Hepatocyte (in vitro differentiated cells): Measurements from ENCODE around the gene VAV2. TPM values are rescaled to one million over a fixed set of nuclear protein-coding genes. Genes with fewer than 3 reads are reported as not detected.
"Not testable (repeated sequence)": the region's sequence is repeated elsewhere in the genome, so short reads cannot be mapped to it uniquely, and the experiment has no call there.

ENCODE experiments used
- DNase-seq: peaks from one replicate; pipeline ENCODE4 v3.0.0-alpha.2; 2016; ENCODE audit warnings: low spot score
- H2AFZ ChIP-seq: fragments of 200-600 bp; sonication (generic); 2 replicates; pipeline ENCODE4 v1.6.0; 2016; ENCODE audit warnings: antibody characterized with exemption, mild to moderate bottlenecking
- H3K27ac ChIP-seq: fragments of 200-600 bp; sonication (generic); 2 replicates; pipeline ENCODE4 v1.5.1; 2016; ENCODE audit warnings: mild to moderate bottlenecking
- H3K27me3 ChIP-seq: fragments of 200-600 bp; sonication (generic); 2 replicates; pipeline ENCODE4 v1.6.1; 2016
- H3K36me3 ChIP-seq: fragments of 200-600 bp; sonication (generic); replicated peaks from 2 replicates; pipeline ENCODE4 v1.5.1; 2016; ENCODE audit warnings: low read depth; ENCODE audit not compliant: insufficient read depth
- H3K4me1 ChIP-seq: fragments of 200-600 bp; sonication (generic); 2 replicates; pipeline ENCODE4 v1.5.1; 2016; ENCODE audit warnings: mild to moderate bottlenecking, moderate library complexity; ENCODE audit not compliant: insufficient read depth
- H3K4me2 ChIP-seq: fragments of 200-600 bp; sonication (generic); 2 replicates; pipeline ENCODE4 v1.6.0; 2016
- H3K4me3 ChIP-seq: fragments of 200-600 bp; sonication (generic); 2 replicates; pipeline ENCODE4 v1.5.1; 2016; ENCODE audit warnings: mild to moderate bottlenecking
- H3K79me2 ChIP-seq: fragments of 200-600 bp; sonication (generic); 2 replicates; pipeline ENCODE4 v1.6.0; 2017; ENCODE audit warnings: mild to moderate bottlenecking
- H3K9me2 ChIP-seq: fragments of 200-600 bp; sonication (generic); replicated peaks from 2 replicates; pipeline ENCODE4 v1.6.0; 2017; ENCODE audit warnings: mild to moderate bottlenecking; ENCODE audit not compliant: insufficient read depth
- H3K9me3 ChIP-seq: fragments of 200-600 bp; sonication (generic); 2 replicates; pipeline ENCODE4 v1.5.1; 2016; ENCODE audit warnings: low read depth, mild to moderate bottlenecking
- H4K20me1 ChIP-seq: fragments of 200-600 bp; sonication (generic); 2 replicates; pipeline ENCODE4 v1.6.0; 2016; ENCODE audit warnings: mild to moderate bottlenecking; ENCODE audit not compliant: insufficient read depth, poor library complexity, severe bottlenecking
- EZH2 ChIP-seq: fragments of 200-600 bp; sonication (generic); IDR thresholded peaks from 2 replicates; pipeline ENCODE4 v1.6.1; 2016; ENCODE audit warnings: antibody characterized with exemption, mild to moderate bottlenecking, borderline replicate concordance
- EZH2phosphoT487 ChIP-seq: fragments of 200-600 bp; sonication (generic); IDR thresholded peaks from one replicate; pipeline ENCODE4 v1.6.1; 2018; ENCODE audit warnings: antibody characterized with exemption, mild to moderate bottlenecking, low read depth, moderate library complexity; ENCODE audit not compliant: unreplicated experiment, severe bottlenecking
- WGBS: methylation state at CpG from one replicate; pipeline ENCODE4 v1.1.6; 2016; ENCODE audit warnings: low lambda C conversion rate; ENCODE audit errors: missing lambda C conversion rate; 5-methylcytosine and 5-hydroxymethylcytosine counted together
- polyA plus RNA-seq: library from polyadenylated mRNA; unstranded; fragments of >200 nt; fragmentation: Nextera tagmentation; extraction: Ambion mirVana; gene quantifications from 2 replicates; pipeline ENCODE4 v1.2.1, GENCODE V29; 2016
- total RNA-seq: library from RNA; depleted of rRNA; stranded (reverse); fragments of >200 nt; gene quantifications from 2 replicates; pipeline ENCODE4 v1.2.3, GENCODE V29; 2014
- TF ChIP-seq, protein P1 (sequence below): fragments of 200-600 bp; sonication (generic); IDR thresholded peaks from 2 replicates; pipeline ENCODE4 v1.5.1; 2016; ENCODE audit warnings: antibody characterized with exemption, mild to moderate bottlenecking; ENCODE audit not compliant: poor library complexity

The VAV2 gene
- total and polyA plus RNA-seq, 2 experiments from 2014 or later, result 24.9 to 27.7 TPM

GRCh38 chr9:133901184-133901835, 90.8 kb downstream of the VAV2 start:
- no peak overlapping the region for H2AFZ ChIP-seq
- TF ChIP-seq EZH2, result no peak
- TF ChIP-seq, protein P1, sequence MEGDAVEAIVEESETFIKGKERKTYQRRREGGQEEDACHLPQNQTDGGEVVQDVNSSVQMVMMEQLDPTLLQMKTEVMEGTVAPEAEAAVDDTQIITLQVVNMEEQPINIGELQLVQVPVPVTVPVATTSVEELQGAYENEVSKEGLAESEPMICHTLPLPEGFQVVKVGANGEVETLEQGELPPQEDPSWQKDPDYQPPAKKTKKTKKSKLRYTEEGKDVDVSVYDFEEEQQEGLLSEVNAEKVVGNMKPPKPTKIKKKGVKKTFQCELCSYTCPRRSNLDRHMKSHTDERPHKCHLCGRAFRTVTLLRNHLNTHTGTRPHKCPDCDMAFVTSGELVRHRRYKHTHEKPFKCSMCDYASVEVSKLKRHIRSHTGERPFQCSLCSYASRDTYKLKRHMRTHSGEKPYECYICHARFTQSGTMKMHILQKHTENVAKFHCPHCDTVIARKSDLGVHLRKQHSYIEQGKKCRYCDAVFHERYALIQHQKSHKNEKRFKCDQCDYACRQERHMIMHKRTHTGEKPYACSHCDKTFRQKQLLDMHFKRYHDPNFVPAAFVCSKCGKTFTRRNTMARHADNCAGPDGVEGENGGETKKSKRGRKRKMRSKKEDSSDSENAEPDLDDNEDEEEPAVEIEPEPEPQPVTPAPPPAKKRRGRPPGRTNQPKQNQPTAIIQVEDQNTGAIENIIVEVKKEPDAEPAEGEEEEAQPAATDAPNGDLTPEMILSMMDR, result no peak
- TF ChIP-seq EZH2phosphoT487, result no peak
- H3K27me3 ChIP-seq, result no peaks in the 10 kb centered on the region
- no peaks in the 10 kb centered on the region for H3K9me3 ChIP-seq
- peaks cover 22% of the 10 kb centered on the region for H4K20me1 ChIP-seq
- DNase-seq, result no peak
- H3K4me1 ChIP-seq, result peaks cover 9% of the 10 kb centered on the region
- H3K4me2 ChIP-seq, result no peak overlapping the region
- H3K79me2 ChIP-seq, result peaks cover 80% of the 10 kb centered on the region
- no peak overlapping the region for H3K27ac ChIP-seq
- 94% methylated on average over 18 of the region's 18 CpGs for WGBS
- no peaks in the 10 kb centered on the region for H3K36me3 ChIP-seq
- no peak overlapping the region for H3K4me3 ChIP-seq
- H3K9me2 ChIP-seq, result no peaks in the 10 kb centered on the region

DNA sequence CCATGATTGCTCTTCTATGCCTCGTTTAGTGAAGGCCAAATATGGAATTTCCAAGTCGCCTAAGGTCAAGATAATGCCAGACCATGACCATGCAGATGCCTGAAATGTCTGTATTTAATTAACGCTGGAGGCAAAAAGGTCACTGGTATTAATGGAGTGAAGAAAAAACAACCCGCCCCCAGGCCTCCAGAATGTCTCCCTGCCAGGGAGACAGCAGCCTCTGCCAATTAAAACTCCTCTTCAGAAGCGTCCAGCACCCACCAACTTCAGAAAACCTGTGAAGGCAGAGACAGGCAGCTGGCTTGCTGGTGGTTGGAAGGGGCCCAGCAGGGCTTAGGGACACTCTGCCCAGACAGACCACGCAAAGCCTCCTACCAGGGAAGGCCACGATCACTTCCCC, 94.4 kb downstream of the VAV2 start:
- Histone ChIP-seq H3K27ac (no peak overlapping the region), H3K9me2 (no peaks in the 10 kb centered on the region), H3K4me3 (no peak overlapping the region), H3K36me3 (no peaks in the 10 kb centered on the region), H3K27me3 (no peaks in the 10 kb centered on the region), H4K20me1 (peaks cover 3% of the 10 kb centered on the region), H3K4me1 (peaks cover 16% of the 10 kb centered on the region), H3K79me2 (peaks cover 79% of the 10 kb centered on the region), H3K9me3 (no peaks in the 10 kb centered on the region), H2AFZ (no peak overlapping the region), H3K4me2 (no peak overlapping the region)
- DNase-seq, result no peak
- TF ChIP-seq, protein P1, result no peak
- no peak for TF ChIP-seq EZH2
- TF ChIP-seq EZH2phosphoT487, result no peak
- 61% methylated on average over 7 of the region's 7 CpGs for WGBS

DNA sequence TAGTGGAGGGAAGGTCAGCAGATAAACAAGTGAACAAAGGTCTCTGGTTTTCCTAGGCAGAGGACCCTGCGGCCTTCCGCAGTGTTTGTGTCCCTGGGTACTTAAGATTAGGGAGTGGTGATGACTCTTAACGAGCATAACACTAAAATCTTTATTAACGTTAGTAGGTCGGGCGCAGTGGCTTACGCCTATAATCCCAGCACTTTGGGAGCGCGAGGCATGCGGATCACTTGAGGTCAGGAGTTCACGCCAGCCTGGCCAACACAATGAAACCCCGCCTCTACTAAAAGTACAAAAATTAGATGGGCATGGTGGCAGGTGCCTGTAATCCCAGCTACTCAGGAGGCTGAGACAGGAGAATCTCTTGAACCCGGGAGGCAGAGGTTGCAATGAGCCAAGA, 96.1 kb downstream of the VAV2 start:
- H3K27me3 ChIP-seq, H3K4me3 ChIP-seq, DNase-seq, H3K27ac ChIP-seq, H3K36me3 ChIP-seq, H3K4me2 ChIP-seq, H4K20me1 ChIP-seq, H2AFZ ChIP-seq, H3K9me3 ChIP-seq, H3K9me2 ChIP-seq: not testable (repeated sequence)
- WGBS, result 49% methylated on average over 13 of the region's 13 CpGs
- H3K79me2 ChIP-seq, result peaks cover 64% of the 10 kb centered on the region
- peaks cover 21% of the 10 kb centered on the region for H3K4me1 ChIP-seq

DNA sequence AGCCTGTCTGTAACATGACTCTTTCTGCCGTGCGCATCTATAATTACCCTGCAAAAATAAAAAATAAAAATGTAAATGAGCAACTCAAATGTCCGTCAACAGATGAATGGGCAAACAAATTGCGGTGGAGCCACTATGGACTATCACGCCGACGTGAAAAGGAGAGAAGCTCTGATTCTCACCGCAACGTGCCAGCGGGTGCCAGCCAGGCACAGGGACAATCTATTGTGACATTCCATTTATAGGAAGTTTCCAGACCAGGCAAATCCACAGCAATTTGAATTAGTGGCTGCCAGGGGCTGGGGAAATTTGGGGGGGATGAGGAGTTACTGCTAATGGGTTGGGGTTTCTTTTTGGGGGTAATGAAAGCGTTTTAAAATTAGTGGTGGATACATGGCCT, 96.8 kb downstream of the VAV2 start:
- H4K20me1 ChIP-seq, result peaks cover 2% of the 10 kb centered on the region
- peaks cover 21% of the 10 kb centered on the region for H3K4me1 ChIP-seq
- H3K36me3 ChIP-seq, result no peaks in the 10 kb centered on the region
- DNase-seq, result no peak
- H2AFZ ChIP-seq, result no peak overlapping the region
- H3K4me2 ChIP-seq, result no peak overlapping the region
- H3K9me3 ChIP-seq, result no peaks in the 10 kb centered on the region
- TF ChIP-seq EZH2phosphoT487 (no peak), EZH2 (no peak)
- TF ChIP-seq, protein P1, result no peak
- no peaks in the 10 kb centered on the region for H3K9me2 ChIP-seq
- peaks cover 64% of the 10 kb centered on the region for H3K79me2 ChIP-seq
- 85% methylated on average over 11 of the region's 11 CpGs for WGBS
- H3K27me3 ChIP-seq, result no peaks in the 10 kb centered on the region
- no peak overlapping the region for H3K4me3 ChIP-seq
- no peak overlapping the region for H3K27ac ChIP-seq
